ENCODE measurements around the gene KRTAP10-8.
"Not testable (repeated sequence)": the region's sequence is repeated elsewhere in the genome, so short reads cannot be mapped to it uniquely, and the experiment has no call there.

KRTAP10-8 gene

DNA sequence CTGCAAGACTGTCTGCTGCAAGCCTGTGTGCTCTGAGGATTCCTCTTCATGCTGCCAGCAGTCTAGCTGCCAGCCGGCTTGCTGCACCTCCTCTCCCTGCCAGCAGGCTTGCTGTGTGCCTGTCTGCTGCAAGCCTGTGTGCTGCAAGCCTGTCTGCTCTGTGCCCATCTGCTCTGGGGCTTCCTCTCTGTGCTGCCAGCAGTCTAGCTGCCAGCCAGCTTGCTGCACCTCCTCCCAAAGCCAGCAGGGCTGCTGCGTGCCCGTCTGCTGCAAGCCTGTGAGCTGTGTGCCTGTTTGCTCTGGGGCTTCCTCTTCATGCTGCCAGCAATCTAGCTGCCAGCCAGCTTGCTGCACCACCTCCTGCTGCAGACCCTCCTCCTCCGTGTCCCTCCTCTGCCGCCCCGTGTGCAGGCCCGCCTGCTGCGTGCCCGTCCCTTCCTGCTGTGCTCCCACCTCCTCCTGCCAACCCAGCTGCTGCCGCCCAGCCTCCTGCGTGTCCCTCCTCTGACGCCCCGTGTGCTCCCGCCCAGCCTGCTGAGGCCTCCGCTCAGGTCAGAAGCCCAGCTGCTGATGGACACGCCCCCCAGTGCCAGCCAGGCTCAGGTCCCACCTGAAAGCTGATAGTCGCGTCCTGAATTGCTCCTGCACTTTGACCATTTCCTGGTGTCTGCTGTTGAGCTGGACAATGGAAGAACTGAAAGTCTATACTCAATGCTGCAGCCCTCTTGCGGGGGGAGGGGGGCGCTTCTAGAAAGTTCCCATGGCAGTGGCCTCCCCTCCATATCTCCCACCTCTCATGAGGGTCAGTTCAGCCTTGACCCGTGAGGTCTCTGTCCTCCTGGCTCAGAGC is 37.2 kb upstream of the KRTAP10-8 start:
- Mint-ChIP-seq H3K36me3 (no peaks in the 10 kb centered on the region), H3K27ac (no peak overlapping the region), H3K4me1 (peaks cover 9% of the 10 kb centered on the region), H3K4me3 (no peak overlapping the region), H3K9me3 (peaks cover 6% of the 10 kb centered on the region)
- DNase-seq (ENCODE audit: low spot score in 2 of 2) (peak in 1 of 2 donors; percentile 34), ATAC-seq (no peak)

DNA sequence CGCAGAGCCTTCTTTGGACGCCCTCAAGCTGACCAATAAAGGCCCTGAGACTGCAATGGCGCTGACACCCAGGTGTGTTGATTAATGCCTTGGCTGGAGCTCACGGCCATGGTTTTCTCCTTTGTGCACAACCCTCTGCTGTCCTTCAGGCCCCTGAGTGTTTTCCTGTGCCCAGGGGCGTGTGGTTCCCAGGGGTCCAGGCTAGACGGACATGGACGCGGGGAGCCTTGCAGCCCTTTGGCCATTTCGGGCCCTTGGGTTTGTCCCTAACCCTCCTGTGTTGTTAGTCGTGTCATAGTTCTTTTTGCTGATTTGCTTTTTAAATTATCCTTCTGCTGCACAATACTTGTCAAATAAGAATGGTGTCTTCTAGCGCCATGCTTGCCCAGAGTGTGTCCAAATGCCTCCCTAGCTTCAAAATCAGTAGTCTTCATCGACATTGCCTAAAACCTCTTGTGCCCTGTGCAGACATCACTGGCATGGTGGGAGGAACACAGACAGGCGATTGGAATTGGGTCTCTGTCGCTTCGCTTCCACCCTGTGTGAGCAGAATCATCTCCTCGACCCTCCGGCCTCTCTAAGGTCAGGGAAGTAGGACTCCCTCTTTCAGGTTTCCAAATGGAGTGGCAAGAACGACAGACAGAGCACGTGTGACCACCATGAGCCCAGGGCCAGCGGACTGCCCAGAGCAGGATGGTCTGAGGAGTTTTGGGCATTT is 36.4 kb upstream of the KRTAP10-8 start:
- Mint-ChIP-seq H3K9me3 (peaks cover 8% of the 10 kb centered on the region), H3K36me3 (no peaks in the 10 kb centered on the region), H3K27ac (no peak overlapping the region), H3K4me3 (no peak overlapping the region), H3K4me1 (peaks cover 14% of the 10 kb centered on the region)
- ATAC-seq (no peak), DNase-seq (ENCODE audit: low spot score in 2 of 2) (no peak)

DNA sequence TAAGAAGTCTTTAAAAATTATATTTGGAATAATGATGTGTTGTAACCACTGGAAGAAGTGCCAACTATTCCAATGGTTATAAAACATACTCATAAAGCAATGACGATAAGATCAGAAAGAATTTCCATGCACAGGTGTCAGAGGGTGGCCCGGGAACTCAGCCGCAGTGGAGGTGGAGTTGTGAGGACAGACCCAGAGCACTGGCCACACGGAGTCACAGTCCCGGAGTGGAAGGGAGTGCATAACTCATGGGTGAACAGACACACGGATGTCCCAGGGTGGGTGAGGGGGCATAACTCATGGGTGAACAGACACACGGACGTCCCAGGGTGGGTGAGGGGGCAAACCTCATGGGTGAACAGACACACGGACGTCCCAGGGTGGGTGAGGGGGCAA is 35.9 kb upstream of the KRTAP10-8 start:
- DNase-seq (ENCODE audit: low spot score in 2 of 2) (no peak), ATAC-seq (no peak)
- Mint-ChIP-seq H3K36me3 (no peaks in the 10 kb centered on the region), H3K9me3 (peaks cover 10% of the 10 kb centered on the region), H3K4me3 (no peak overlapping the region), H3K27ac (no peak overlapping the region), H3K4me1 (peaks cover 14% of the 10 kb centered on the region)

- ATAC-seq (no peak), DNase-seq (ENCODE audit: low spot score in 2 of 2) (no peak)
- H3K4me3 Mint-ChIP-seq, result no peak overlapping the region
- no peaks in the 10 kb centered on the region for H3K36me3 Mint-ChIP-seq
- peaks cover 14% of the 10 kb centered on the region for H3K4me1 Mint-ChIP-seq
- H3K27ac Mint-ChIP-seq, result no peak overlapping the region
- H3K9me3 Mint-ChIP-seq, result peaks cover 15% of the 10 kb centered on the region
Observed at GRCh38 chr21:44578371-44579055, 33.4 kb upstream of the KRTAP10-8 start.

GRCh38 chr21:44579056-44579832 is 32.6 kb upstream of the KRTAP10-8 start:
- DNase-seq (ENCODE audit: low spot score in 2 of 2), result peak in 1 of 2 donors; percentile 30
- no peak for ATAC-seq
- Mint-ChIP-seq H3K36me3 (no peaks in the 10 kb centered on the region), H3K4me3 (no peak overlapping the region), H3K4me1 (peaks cover 14% of the 10 kb centered on the region), H3K9me3 (peaks cover 15% of the 10 kb centered on the region), H3K27ac (no peak overlapping the region)

DNA sequence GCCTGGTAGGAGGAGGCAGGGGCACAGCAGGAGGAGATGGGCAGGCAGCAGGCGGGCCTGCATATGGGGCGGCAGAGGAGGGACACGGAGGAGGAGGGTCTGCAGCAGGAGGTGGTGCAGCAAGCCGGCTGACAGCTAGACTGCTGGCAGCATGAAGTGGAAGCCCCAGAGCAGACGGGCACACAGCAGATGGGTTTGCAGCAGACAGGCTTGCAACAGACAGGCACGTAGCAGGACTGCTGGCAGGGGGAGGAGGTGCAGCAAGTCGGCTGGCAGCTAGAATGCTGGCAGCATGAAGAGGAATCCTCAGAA is 32.1 kb upstream of the KRTAP10-8 start:
- DNase-seq (ENCODE audit: low spot score in 2 of 2) (peak in 1 of 2 donors; percentile 32), ATAC-seq (no peak)
- H3K36me3 Mint-ChIP-seq, result no peaks in the 10 kb centered on the region
- no peak overlapping the region for H3K27ac Mint-ChIP-seq
- peaks cover 15% of the 10 kb centered on the region for H3K9me3 Mint-ChIP-seq
- peaks cover 8% of the 10 kb centered on the region for H3K4me1 Mint-ChIP-seq
- no peak overlapping the region for H3K4me3 Mint-ChIP-seq

DNA sequence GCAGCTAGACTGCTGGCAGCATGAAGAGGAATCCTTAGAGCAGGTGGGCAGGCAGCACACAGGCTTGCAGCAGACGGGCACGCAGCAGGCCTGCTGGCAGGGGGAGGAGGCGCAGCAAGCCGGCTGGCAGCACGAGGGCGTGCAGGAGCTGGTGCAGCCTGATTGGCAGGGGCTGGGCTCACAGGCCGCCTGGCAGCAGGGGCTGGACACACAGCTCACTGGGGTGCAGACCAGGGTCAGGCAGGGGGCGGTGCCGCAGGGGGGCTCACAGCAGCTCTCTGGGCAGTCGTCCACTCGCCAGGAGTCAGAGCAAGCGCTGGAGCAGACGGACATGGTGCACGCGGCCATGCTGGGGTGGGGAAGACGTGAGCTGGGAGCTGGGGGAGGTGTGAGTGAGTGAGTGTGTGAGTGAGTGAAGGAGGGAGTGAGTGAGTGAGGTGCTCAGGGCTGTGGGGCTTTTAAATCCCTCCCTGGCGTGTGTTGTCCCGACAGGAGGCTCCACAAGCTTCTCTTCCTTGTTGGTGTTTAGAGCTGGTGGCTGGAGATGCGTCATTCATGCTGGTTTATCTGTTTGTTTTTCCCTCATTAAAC is 31.6 kb upstream of the KRTAP10-8 start, which contains the start of gene KRTAP10-5:
KRTAP10-5 (minus strand) TSS at position 374 of the 591 bp plus-strand sequence; CDS start at position 348, 26 bp downstream.
- peak in 1 of 2 donors; percentile 38 for DNase-seq (ENCODE audit: low spot score in 2 of 2)
- not testable (repeated sequence) for H3K27ac Mint-ChIP-seq, ATAC-seq, H3K36me3 Mint-ChIP-seq, H3K4me1 Mint-ChIP-seq, H3K4me3 Mint-ChIP-seq
- peaks cover 15% of the 10 kb centered on the region for H3K9me3 Mint-ChIP-seq

- Mint-ChIP-seq H3K27ac (no peak overlapping the region), H3K36me3 (no peaks in the 10 kb centered on the region), H3K9me3 (peaks cover 15% of the 10 kb centered on the region), H3K4me1 (peaks cover 4% of the 10 kb centered on the region), H3K4me3 (no peak overlapping the region)
- DNase-seq (ENCODE audit: low spot score in 2 of 2) (no peak), ATAC-seq (no peak)
Observed at GRCh38 chr21:44581158-44581557, 30.7 kb upstream of the KRTAP10-8 start.

DNA sequence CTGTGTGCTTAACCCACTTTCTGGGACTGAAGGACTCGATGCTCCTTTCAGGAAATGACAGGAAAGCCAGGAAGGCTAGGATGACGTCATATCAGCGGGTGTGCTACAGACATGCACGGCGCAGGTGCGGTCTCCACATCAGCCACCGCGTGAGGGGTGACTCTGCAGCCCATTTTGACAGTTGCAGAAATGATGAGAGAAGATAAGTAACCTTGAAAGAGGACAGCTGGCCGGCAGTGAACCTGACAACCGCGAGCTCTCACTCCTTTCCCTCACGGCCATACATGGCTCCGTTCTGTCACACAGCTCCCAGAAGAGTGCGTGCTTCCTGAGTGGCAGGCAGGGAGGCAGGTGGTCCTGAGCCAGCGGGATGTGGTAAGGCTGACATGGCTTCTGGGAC is 29.8 kb upstream of the KRTAP10-8 start:
- Mint-ChIP-seq H3K4me1 (peaks cover 4% of the 10 kb centered on the region), H3K36me3 (no peaks in the 10 kb centered on the region), H3K9me3 (peaks cover 11% of the 10 kb centered on the region), H3K27ac (no peak overlapping the region), H3K4me3 (no peak overlapping the region)
- ATAC-seq (no peak), DNase-seq (ENCODE audit: low spot score in 2 of 2) (no peak)

DNA sequence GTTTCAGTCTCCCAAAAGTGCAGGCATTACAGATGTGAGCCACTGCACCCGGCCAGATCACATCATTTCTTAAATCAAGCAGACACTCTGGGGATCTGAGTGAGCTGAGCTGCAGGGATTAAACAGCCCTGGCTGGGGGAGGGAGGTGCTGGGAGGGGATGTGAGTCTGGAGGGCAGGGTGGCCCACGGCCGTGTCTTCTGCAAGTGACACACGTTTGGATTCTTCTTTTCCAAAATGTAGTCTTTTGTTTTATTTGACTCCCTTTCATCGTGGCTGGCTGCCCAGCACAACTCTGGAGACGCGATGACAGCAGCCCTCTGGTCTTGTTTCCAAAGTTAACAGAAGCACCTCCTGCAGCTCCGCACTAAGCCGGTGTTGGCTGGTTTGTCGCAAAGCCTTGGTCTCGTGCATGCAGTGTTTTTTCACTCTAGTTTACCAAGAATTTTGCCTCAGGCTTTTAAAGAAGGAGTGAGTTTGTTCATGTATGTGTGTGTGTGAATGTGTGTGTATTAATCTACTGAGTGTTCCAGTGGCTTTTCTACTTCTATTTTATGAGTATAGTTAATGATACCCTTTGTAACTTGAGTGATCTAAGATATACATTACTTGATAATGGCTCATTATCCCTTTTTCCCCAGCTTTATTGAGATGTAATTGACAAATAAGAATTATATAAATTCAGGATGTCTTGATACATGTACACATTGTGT is 28.6 kb upstream of the KRTAP10-8 start:
- DNase-seq (ENCODE audit: low spot score in 2 of 2) (no peak), ATAC-seq (no peak)
- Mint-ChIP-seq H3K4me1 (peaks cover 4% of the 10 kb centered on the region), H3K27ac (no peak overlapping the region), H3K36me3 (no peaks in the 10 kb centered on the region), H3K9me3 (peaks cover 9% of the 10 kb centered on the region), H3K4me3 (no peak overlapping the region)

- no peak overlapping the region for H3K4me3 Mint-ChIP-seq
- ATAC-seq, result peak; percentile 95
- H3K36me3 Mint-ChIP-seq, result no peaks in the 10 kb centered on the region
- peaks cover 9% of the 10 kb centered on the region for H3K9me3 Mint-ChIP-seq
- DNase-seq (ENCODE audit: low spot score in 2 of 2), result peak in 1 of 2 donors; percentile 55
- H3K27ac Mint-ChIP-seq, result no peak overlapping the region
- peaks cover 4% of the 10 kb centered on the region for H3K4me1 Mint-ChIP-seq
Observed at GRCh38 chr21:44583800-44584147, 28.1 kb upstream of the KRTAP10-8 start.

GRCh38 chr21:44585892-44586291 is 26.0 kb upstream of the KRTAP10-8 start:
- DNase-seq (ENCODE audit: low spot score in 2 of 2) (no peak), ATAC-seq (no peak)
- H3K36me3 Mint-ChIP-seq, result no peaks in the 10 kb centered on the region
- no peak overlapping the region for H3K27ac Mint-ChIP-seq
- H3K9me3 Mint-ChIP-seq, result peaks cover 6% of the 10 kb centered on the region
- no peak overlapping the region for H3K4me3 Mint-ChIP-seq
- no peaks in the 10 kb centered on the region for H3K4me1 Mint-ChIP-seq

- Mint-ChIP-seq H3K27ac (peak overlapping the region; percentile 50), H3K4me3 (no peak overlapping the region), H3K9me3 (no peaks in the 10 kb centered on the region), H3K36me3 (no peaks in the 10 kb centered on the region), H3K4me1 (no peaks in the 10 kb centered on the region)
- ATAC-seq (no peak), DNase-seq (ENCODE audit: low spot score in 2 of 2) (no peak)
Observed at GRCh38 chr21:44589094-44589493, 22.8 kb upstream of the KRTAP10-8 start.

- Mint-ChIP-seq H3K9me3 (no peaks in the 10 kb centered on the region), H3K27ac (peak overlapping the region; percentile 50), H3K36me3 (no peaks in the 10 kb centered on the region), H3K4me3 (no peak overlapping the region), H3K4me1 (no peaks in the 10 kb centered on the region)
- ATAC-seq (no peak), DNase-seq (ENCODE audit: low spot score in 2 of 2) (no peak)
Observed at GRCh38 chr21:44589586-44590305, 22.1 kb upstream of the KRTAP10-8 start.
